Rectal smooth muscle tissue (tissue), 1 donor: ENCODE data around the gene CMYA5.

ENCODE experiments used
- H3K27ac ChIP-seq: one replicate; pipeline ENCODE4 v1.7.0; 2013; ENCODE audit warnings: low read depth, low read length, inconsistent platforms
- H3K27me3 ChIP-seq: one replicate; pipeline ENCODE4 v1.7.0; 2013; ENCODE audit warnings: low read length; ENCODE audit not compliant: control insufficient read depth, insufficient read depth
- H3K36me3 ChIP-seq: one replicate; pipeline ENCODE4 v1.7.0; 2013; ENCODE audit warnings: low read length; ENCODE audit not compliant: control insufficient read depth, insufficient read depth
- H3K4me1 ChIP-seq: one replicate; pipeline ENCODE4 v1.7.0; 2013; ENCODE audit warnings: low read length; ENCODE audit not compliant: control insufficient read depth, insufficient read depth
- H3K4me3 ChIP-seq: one replicate; pipeline ENCODE4 v1.7.0; 2013; ENCODE audit warnings: low read length
- H3K9ac ChIP-seq: one replicate; pipeline ENCODE4 v1.7.0; 2013; ENCODE audit warnings: low read length

The CMYA5 gene

GRCh38 chr5:79814699-79815098, 125.1 kb downstream of the CMYA5 start:
- Histone ChIP-seq H3K36me3 (no peaks in the 10 kb centered on the region), H3K9ac (no peak overlapping the region), H3K27ac (no peak overlapping the region), H3K27me3 (no peaks in the 10 kb centered on the region), H3K4me1 (no peaks in the 10 kb centered on the region), H3K4me3 (no peak overlapping the region)

- no peak overlapping the region for H3K4me3 ChIP-seq
- no peaks in the 10 kb centered on the region for H3K4me1 ChIP-seq
- H3K36me3 ChIP-seq = no peaks in the 10 kb centered on the region
- no peak overlapping the region for H3K9ac ChIP-seq
- no peaks in the 10 kb centered on the region for H3K27me3 ChIP-seq
- H3K27ac ChIP-seq = no peak overlapping the region
These were observed 126.4 kb downstream of the CMYA5 start for GRCh38 chr5:79816014-79816413.

- no peaks in the 10 kb centered on the region for H3K4me1 ChIP-seq
- no peak overlapping the region for H3K9ac ChIP-seq
- H3K27me3 ChIP-seq = no peaks in the 10 kb centered on the region
- H3K27ac ChIP-seq = no peak overlapping the region
- H3K36me3 ChIP-seq = no peaks in the 10 kb centered on the region
- H3K4me3 ChIP-seq = no peak overlapping the region
These were observed 131.0 kb downstream of the CMYA5 start for GRCh38 chr5:79820648-79821047.

- Histone ChIP-seq H3K27me3 (no peaks in the 10 kb centered on the region), H3K4me3 (no peak overlapping the region), H3K36me3 (no peaks in the 10 kb centered on the region), H3K9ac (no peak overlapping the region), H3K4me1 (no peaks in the 10 kb centered on the region), H3K27ac (no peak overlapping the region)
These were observed 134.8 kb downstream of the CMYA5 start for GRCh38 chr5:79824444-79824843.

- Histone ChIP-seq H3K36me3 (no peaks in the 10 kb centered on the region), H3K9ac (no peak overlapping the region), H3K27me3 (no peaks in the 10 kb centered on the region), H3K4me3 (no peak overlapping the region), H3K4me1 (no peaks in the 10 kb centered on the region), H3K27ac (no peak overlapping the region)
These were observed 136.2 kb downstream of the CMYA5 start for GRCh38 chr5:79825802-79826201.

- H3K4me1 ChIP-seq = no peaks in the 10 kb centered on the region
- no peak overlapping the region for H3K27ac ChIP-seq
- no peaks in the 10 kb centered on the region for H3K36me3 ChIP-seq
- H3K4me3 ChIP-seq = no peak overlapping the region
- no peak overlapping the region for H3K9ac ChIP-seq
- H3K27me3 ChIP-seq = no peaks in the 10 kb centered on the region
These were observed 137.6 kb downstream of the CMYA5 start for GRCh38 chr5:79827159-79827629.

- no peaks in the 10 kb centered on the region for H3K4me1 ChIP-seq
- no peaks in the 10 kb centered on the region for H3K27me3 ChIP-seq
- no peak overlapping the region for H3K9ac ChIP-seq
- no peak overlapping the region for H3K4me3 ChIP-seq
- no peaks in the 10 kb centered on the region for H3K36me3 ChIP-seq
- H3K27ac ChIP-seq = no peak overlapping the region
These were observed 139.6 kb downstream of the CMYA5 start for GRCh38 chr5:79829260-79829659.

- H3K36me3 ChIP-seq = no peaks in the 10 kb centered on the region
- H3K4me3 ChIP-seq = no peak overlapping the region
- H3K4me1 ChIP-seq = peaks cover 4% of the 10 kb centered on the region
- no peak overlapping the region for H3K9ac ChIP-seq
- H3K27ac ChIP-seq = no peak overlapping the region
- H3K27me3 ChIP-seq = no peaks in the 10 kb centered on the region
These were observed 142.0 kb downstream of the CMYA5 start for GRCh38 chr5:79831381-79832309.

GRCh38 chr5:79832911-79833310, 143.3 kb downstream of the CMYA5 start:
- Histone ChIP-seq H3K27ac (no peak overlapping the region), H3K36me3 (no peaks in the 10 kb centered on the region), H3K9ac (no peak overlapping the region), H3K27me3 (no peaks in the 10 kb centered on the region), H3K4me3 (no peak overlapping the region), H3K4me1 (peaks cover 5% of the 10 kb centered on the region)

GRCh38 chr5:79834098-79834753, 144.6 kb downstream of the CMYA5 start:
- H3K4me3 ChIP-seq = no peak overlapping the region
- H3K27me3 ChIP-seq = no peaks in the 10 kb centered on the region
- peaks cover 13% of the 10 kb centered on the region for H3K4me1 ChIP-seq
- no peak overlapping the region for H3K9ac ChIP-seq
- peak overlapping the region; percentile 6 for H3K27ac ChIP-seq
- no peaks in the 10 kb centered on the region for H3K36me3 ChIP-seq

GRCh38 chr5:79834754-79835714, 145.4 kb downstream of the CMYA5 start:
- Histone ChIP-seq H3K27ac (peak overlapping the region; percentile 25), H3K27me3 (no peaks in the 10 kb centered on the region), H3K4me1 (peaks cover 18% of the 10 kb centered on the region), H3K4me3 (no peak overlapping the region), H3K36me3 (no peaks in the 10 kb centered on the region), H3K9ac (no peak overlapping the region)
